ENCODE measurements around the gene GHDC.
A peak's percentile ranks its signal among the peaks of the same experiment; 100 is the strongest.

Gene GHDC

DNA sequence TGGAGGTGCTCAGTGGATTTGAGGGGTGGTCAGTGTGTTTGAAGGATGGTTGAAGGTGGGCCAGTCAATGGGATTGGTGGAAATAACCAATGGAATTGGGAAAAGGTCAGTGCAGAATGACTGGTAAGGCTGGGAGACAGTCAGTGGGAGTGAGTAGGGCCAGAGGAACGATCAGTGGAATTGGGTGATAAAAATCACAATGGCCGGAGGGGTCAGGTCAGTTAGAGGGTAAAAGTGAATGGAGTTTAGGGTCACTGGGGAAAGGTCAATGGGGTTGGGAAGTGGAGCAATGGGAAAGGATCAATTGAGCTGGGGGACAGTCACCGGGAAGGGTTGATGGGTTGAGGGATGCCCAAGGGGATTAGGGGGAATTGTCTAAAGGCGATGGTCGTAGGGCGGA is 28.5 kb downstream of the GHDC start:
- no peak overlapping the region for H3K4me3 ChIP-seq (ENCODE audit: low read depth, low read length)
- TF ChIP-seq, protein P1, sequence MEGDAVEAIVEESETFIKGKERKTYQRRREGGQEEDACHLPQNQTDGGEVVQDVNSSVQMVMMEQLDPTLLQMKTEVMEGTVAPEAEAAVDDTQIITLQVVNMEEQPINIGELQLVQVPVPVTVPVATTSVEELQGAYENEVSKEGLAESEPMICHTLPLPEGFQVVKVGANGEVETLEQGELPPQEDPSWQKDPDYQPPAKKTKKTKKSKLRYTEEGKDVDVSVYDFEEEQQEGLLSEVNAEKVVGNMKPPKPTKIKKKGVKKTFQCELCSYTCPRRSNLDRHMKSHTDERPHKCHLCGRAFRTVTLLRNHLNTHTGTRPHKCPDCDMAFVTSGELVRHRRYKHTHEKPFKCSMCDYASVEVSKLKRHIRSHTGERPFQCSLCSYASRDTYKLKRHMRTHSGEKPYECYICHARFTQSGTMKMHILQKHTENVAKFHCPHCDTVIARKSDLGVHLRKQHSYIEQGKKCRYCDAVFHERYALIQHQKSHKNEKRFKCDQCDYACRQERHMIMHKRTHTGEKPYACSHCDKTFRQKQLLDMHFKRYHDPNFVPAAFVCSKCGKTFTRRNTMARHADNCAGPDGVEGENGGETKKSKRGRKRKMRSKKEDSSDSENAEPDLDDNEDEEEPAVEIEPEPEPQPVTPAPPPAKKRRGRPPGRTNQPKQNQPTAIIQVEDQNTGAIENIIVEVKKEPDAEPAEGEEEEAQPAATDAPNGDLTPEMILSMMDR (conservative IDR thresholded peaks at IDR 0.05; ENCODE audit: low read depth, low read length) = no peak
- no peak for DNase-seq (ENCODE audit: low read depth)

DNA sequence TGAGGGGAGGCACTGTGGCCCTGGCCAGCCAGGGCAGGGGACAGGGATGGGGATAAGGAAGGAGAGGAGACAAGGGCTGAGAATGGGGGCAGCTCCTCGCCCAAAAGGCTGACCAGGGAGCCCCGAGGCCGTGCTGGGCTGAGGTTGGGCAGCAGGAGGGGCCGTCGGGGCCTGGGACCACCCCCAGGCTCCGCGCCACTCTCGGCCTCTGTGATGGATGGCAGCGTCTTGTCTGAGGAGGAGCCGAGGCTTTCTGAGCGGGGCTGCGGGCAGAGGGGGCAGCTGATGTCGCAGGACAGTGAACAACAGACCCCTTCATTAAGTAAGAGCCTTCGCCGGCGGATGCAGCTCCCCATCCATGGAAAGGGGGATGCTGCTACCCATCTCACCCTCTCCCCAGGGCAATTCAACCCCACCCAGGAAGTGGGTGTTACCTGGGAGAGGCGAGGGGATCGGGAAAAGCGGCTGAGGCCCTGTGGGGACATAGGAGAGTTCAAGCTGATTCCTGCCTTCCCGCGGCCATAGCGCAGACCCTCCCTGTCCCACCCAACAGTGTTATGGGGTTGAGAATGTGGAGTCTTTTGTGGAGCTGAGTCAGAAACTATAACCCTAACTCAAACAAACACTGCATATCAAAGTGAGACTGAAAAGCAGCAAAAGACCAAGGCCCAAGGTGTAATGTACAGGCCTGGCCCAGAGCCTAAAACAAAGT is 30.4 kb downstream of the GHDC start:
- DNase-seq (ENCODE audit: low read depth) = no peak
- no peak overlapping the region for H3K4me3 ChIP-seq (ENCODE audit: low read depth, low read length)
- TF ChIP-seq, protein P1 (conservative IDR thresholded peaks at IDR 0.05; ENCODE audit: low read depth, low read length) = no peak

DNA sequence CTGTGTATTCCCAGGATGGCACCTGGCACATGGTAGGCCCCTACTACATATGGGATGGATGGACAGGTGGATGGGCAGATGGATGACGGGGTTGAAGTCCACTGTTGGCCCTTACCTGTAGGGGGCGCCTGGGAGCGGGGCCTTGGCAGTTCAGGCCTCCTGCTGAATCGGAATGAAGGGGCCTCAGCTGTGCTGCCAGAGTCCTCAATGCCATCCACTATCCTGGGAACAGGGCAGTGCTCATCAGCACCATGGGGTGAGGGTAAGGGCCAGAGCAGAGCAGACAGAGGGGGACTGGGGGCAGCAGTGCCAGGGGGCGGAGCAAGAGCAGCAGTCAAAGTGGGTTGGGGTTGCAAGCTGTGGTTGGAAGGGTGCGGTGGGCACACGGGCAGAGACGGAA is 31.2 kb downstream of the GHDC start:
- no peak for DNase-seq (ENCODE audit: low read depth)

DNA sequence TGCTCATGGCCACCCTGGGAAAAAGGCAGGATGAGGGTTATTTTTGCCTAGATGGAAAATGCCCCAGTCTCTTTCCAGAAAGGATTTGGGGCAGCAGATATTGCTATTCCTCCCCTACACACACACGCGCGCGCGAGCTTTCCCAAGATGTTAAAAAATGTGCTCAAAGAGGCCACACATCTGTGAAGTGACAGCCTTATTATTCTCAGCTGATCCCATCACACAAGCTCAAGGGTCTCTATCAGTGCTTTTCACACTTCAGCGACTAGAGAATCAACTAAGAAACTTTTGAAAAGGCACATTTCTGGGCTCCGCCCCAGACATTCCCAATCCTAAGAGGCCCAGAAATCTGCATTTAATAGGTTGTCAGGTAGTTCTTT is 33.8 kb downstream of the GHDC start:
- no peak for DNase-seq (ENCODE audit: low read depth)
- H3K4me3 ChIP-seq (ENCODE audit: low read depth, low read length) = no peak overlapping the region
- TF ChIP-seq, protein P1 (conservative IDR thresholded peaks at IDR 0.05; ENCODE audit: low read depth, low read length) = no peak

More for the DNA sequence above, 31.2 kb downstream of the GHDC start:
- H3K4me3 ChIP-seq (ENCODE audit: low read depth, low read length) = no peak overlapping the region
- TF ChIP-seq, protein P1 (conservative IDR thresholded peaks at IDR 0.05; ENCODE audit: low read depth, low read length) = peak; percentile 44

DNA sequence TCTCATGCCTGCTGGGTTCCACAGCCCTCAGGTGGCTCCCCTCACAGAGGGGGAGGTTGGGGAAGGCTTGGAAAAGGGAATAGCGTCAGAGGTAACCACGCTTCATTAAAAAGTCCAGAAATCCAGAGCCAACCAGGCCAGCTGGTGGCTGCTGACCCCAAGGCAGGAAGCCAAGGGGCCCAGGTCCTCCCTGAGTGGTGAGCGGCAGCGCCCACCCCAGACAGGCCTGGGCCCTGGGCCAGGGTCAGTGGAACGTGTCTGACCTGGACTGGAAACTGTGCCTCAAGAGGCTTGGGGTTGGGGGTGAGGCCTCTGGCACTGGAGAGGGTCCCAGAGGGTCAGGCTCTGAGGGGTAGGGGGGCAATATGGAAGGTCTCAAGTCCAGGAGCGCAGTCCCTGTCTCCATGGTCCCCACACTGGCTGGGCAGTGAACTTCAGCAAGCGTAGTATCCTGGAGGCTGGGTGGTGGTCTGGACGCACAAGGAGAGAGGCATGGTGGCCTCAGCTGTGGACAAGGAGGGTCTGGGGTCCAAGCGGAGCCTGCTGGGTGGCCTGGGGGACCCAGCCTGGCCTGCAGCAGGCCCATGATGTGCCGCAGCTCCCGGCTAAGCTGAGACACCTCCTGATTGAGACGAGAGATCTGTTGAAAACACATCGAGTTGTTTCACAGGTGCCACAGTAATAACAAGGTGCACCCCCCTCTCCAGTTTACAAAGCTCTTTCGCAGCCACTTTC is 34.3 kb downstream of the GHDC start:
- TF ChIP-seq, protein P1 (conservative IDR thresholded peaks at IDR 0.05; ENCODE audit: low read depth, low read length) = no peak
- no peak overlapping the region for H3K4me3 ChIP-seq (ENCODE audit: low read depth, low read length)
- DNase-seq (ENCODE audit: low read depth) = no peak

DNA sequence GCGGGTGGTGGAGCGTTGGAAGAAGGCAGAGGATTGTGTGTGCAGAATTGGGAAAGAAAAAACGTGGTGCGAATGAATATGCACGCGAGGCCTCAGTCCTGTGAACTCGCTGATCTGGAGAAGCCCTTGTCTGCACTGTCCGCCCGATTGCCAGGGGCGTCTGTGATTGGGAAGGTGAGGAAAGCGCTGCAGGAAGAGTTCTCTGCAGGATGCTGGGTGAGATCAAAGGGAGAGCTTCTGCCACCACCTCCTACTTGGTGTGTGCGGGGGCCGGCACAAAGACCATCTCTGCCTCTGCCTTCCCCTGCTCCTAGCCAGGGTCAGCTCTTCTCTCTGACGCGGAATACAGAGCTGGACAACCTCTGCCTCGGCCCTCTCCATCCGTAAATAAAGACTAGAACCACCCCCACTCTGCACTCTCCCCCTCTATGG is 38.7 kb downstream of the GHDC start:
- DNase-seq (ENCODE audit: low read depth) = peak; percentile 23
- TF ChIP-seq, protein P1 (conservative IDR thresholded peaks at IDR 0.05; ENCODE audit: low read depth, low read length) = no peak
- peak overlapping the region; percentile 61 for H3K4me3 ChIP-seq (ENCODE audit: low read depth, low read length)

Data from choroid plexus epithelial cell (primary cell).